Keratinocyte (primary cell): ENCODE results near the gene CDC34. TPM values are rescaled to one million over a fixed set of nuclear protein-coding genes. Genes with fewer than 3 reads are reported as not detected.
A peak's percentile ranks its signal among the peaks of the same experiment; 100 is the strongest.

Source experiments
- DNase-seq: peaks from one replicate; pipeline ENCODE4 v3.0.0-alpha.2; 2011; ENCODE audit warnings: low read depth, missing footprints, low spot score
- FAIRE-seq: peaks from 2 replicates; lab custom pipeline; 2011; peaks lifted over from hg19 to GRCh38; lab: Jason Lieb, UNC
- H2AFZ ChIP-seq: 2 replicates; pipeline ENCODE4 v1.6.0; 2012; ENCODE audit warnings: low read length, control low read depth, inconsistent platforms; ENCODE audit not compliant: control insufficient read depth
- H3K27ac ChIP-seq: 2 replicates; pipeline ENCODE4 v1.5.1; 2011; ENCODE audit warnings: low read length; ENCODE audit not compliant: control insufficient read depth, insufficient read depth
- H3K27me3 ChIP-seq: 3 replicates; pipeline ENCODE4 v1.6.0; 2011; ENCODE audit warnings: low read length; ENCODE audit not compliant: control insufficient read depth, insufficient read depth; ENCODE audit errors: extremely low read depth
- H3K36me3 ChIP-seq, 2 experiments: 2 replicates in 1 of 2; 3 replicates in 1 of 2; pipeline ENCODE4 v1.5.1; 2011; ENCODE audit warnings: low read length in 2 of 2, mild to moderate bottlenecking in 1 of 2; ENCODE audit not compliant: control insufficient read depth in 2 of 2, insufficient read depth in 2 of 2; ENCODE audit errors: extremely low read depth in 1 of 2
- H3K4me1 ChIP-seq: 3 replicates; pipeline ENCODE4 v1.5.1; 2011; ENCODE audit warnings: low read length; ENCODE audit not compliant: control insufficient read depth, insufficient read depth; ENCODE audit errors: extremely low read depth
- H3K4me2 ChIP-seq: 3 replicates; pipeline ENCODE4 v1.6.0; 2011; ENCODE audit warnings: low read depth, low read length; ENCODE audit not compliant: control insufficient read depth, insufficient read depth; ENCODE audit errors: extremely low read depth
- H3K4me3 ChIP-seq, 3 experiments: fragments of 200-600 bp in 1 of 3; sonication (generic) in 1 of 3; 2 replicates in 2 of 3; 3 replicates in 1 of 3; pipeline ENCODE4 v1.5.1; 2011 to 2016; ENCODE audit warnings: low read length in 3 of 3, mild to moderate bottlenecking in 3 of 3, control low read depth in 2 of 3, inconsistent platforms in 1 of 3, low read depth in 1 of 3, mixed read lengths in 1 of 3, mixed run types in 1 of 3, moderate library complexity in 1 of 3; ENCODE audit not compliant: control insufficient read depth in 2 of 3, insufficient read depth in 2 of 3; ENCODE audit errors: extremely low read depth in 1 of 3
- H3K79me2 ChIP-seq: 2 replicates; pipeline ENCODE4 v1.6.0; 2012; ENCODE audit warnings: low read length; ENCODE audit not compliant: control insufficient read depth, insufficient read depth
- H3K9ac ChIP-seq: 3 replicates; pipeline ENCODE4 v1.6.0; 2011; ENCODE audit warnings: low read length; ENCODE audit not compliant: control insufficient read depth, insufficient read depth; ENCODE audit errors: extremely low read depth
- H3K9me1 ChIP-seq: 3 replicates; pipeline ENCODE4 v1.6.0; 2011; ENCODE audit warnings: low read length; ENCODE audit not compliant: control insufficient read depth, insufficient read depth; ENCODE audit errors: extremely low read depth
- H3K9me3 ChIP-seq: 2 replicates; pipeline ENCODE4 v1.5.1; 2012; ENCODE audit warnings: low read depth, low read length; ENCODE audit not compliant: control insufficient read depth
- H4K20me1 ChIP-seq: 3 replicates; pipeline ENCODE4 v1.6.0; 2011; ENCODE audit warnings: low read length; ENCODE audit not compliant: control insufficient read depth, insufficient read depth; ENCODE audit errors: extremely low read depth
- EZH2 ChIP-seq: IDR thresholded peaks from one replicate; pipeline ENCODE4 v1.6.1; 2012; ENCODE audit warnings: inconsistent platforms, mild to moderate bottlenecking, low read length, moderate library complexity
- dilution Hi-C: fragments of 300-500 bp; cut with MboI; formaldehyde crosslinking; loops from one replicate; pipeline ENCODE4 v1.7.0; 2020; ENCODE audit warnings: low sequenced_read_pairs; ENCODE audit not compliant: extremely low pct_ligation_motif_present
- polyA plus RNA-seq, 5 experiments: library from polyadenylated mRNA; depleted of rRNA in 3 of 5; stranded (reverse) in 3 of 5; stranded (forward) in 1 of 5; unstranded in 1 of 5; fragments of >200 nt; gene quantifications; 1 replicate in 1 of 5; 2 replicates in 3 of 5; 3 replicates in 1 of 5; pipeline versions ENCODE4 v1.2.1 to v1.2.3, GENCODE V29; 2011 to 2012; ENCODE audit warnings: missing spikeins in 2 of 5, low read depth in 1 of 5, low replicate concordance in 1 of 5
- TF ChIP-seq, protein P1 (sequence below), 3 experiments: IDR thresholded peaks in 1 of 3; conservative IDR thresholded peaks in 1 of 3; optimal IDR thresholded peaks in 1 of 3; 2 replicates in 2 of 3; 3 replicates in 1 of 3; pipeline versions ENCODE3 to v1.5.1; 2011; ENCODE audit warnings: low read length in 3 of 3, mild to moderate bottlenecking in 3 of 3, moderate library complexity in 2 of 3, control low read depth in 1 of 3, inconsistent platforms in 1 of 3; ENCODE audit not compliant: insufficient read depth in 2 of 3; ENCODE audit errors: extremely low read depth in 1 of 3

The CDC34 gene
- polyA plus RNA-seq, 1 donor (not counting 4 experiments of a cell fraction or from before 2014, with no cell fraction given), result 47.5 TPM

DNA sequence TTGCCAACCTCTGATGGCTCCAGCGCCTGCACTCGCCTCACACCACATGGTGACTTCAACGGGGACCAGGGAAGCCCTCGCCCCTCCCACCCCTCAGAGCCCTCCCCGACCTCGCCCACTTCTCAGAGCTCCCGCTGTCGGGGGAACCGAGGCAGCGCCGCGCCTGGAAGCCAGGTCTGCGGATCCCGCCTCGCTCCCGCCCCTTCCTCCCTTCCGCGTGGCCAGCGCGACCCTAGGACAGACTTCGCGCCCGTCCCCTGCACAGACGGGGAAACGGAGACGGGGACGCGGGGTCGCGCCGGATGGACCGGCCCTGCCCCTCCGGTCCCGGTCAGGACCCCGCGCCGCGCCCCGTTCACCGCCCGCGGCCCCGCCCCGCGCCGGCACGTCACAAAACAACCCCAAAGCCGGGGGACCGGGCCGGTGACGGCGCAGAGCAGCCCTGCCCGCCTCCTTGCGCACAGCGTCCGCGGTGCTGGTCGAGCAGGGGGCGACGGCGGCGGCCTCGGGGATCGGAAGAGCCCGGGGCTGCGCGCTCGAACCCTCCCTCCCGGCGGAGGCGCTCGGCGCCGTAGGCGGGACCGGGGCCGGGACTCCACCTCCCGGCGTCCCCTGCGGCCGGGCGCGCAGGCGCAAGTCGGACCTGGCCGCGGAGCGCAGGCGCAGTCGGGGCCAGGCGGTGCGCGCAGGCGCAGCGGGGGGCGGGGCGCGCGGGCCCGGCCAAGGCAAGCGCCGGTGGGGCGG lies 379 bp upstream of the CDC34 start:
- Histone ChIP-seq H4K20me1 (peaks cover 22% of the 10 kb centered on the region), H3K9me3 (no peaks in the 10 kb centered on the region), H3K4me3 (peak overlapping the region; percentile 67 to 83 (median 76)), H3K27ac (peak overlapping the region; percentile 64), H3K9ac (peak overlapping the region; percentile 83), H3K79me2 (peaks cover 44% of the 10 kb centered on the region), H3K4me2 (peak overlapping the region; percentile 80), H3K36me3 (peaks cover 4 to 12% of the 10 kb centered on the region in 2 experiments), H3K9me1 (peaks cover 4% of the 10 kb centered on the region), H3K4me1 (peaks cover 13% of the 10 kb centered on the region), H3K27me3 (no peaks in the 10 kb centered on the region), H2AFZ (peak overlapping the region; percentile 92)
- dilution Hi-C loops, result no loop called here
- DNase-seq (no peak), FAIRE-seq (no peak)
- TF ChIP-seq EZH2, result no peak
- TF ChIP-seq, protein P1, sequence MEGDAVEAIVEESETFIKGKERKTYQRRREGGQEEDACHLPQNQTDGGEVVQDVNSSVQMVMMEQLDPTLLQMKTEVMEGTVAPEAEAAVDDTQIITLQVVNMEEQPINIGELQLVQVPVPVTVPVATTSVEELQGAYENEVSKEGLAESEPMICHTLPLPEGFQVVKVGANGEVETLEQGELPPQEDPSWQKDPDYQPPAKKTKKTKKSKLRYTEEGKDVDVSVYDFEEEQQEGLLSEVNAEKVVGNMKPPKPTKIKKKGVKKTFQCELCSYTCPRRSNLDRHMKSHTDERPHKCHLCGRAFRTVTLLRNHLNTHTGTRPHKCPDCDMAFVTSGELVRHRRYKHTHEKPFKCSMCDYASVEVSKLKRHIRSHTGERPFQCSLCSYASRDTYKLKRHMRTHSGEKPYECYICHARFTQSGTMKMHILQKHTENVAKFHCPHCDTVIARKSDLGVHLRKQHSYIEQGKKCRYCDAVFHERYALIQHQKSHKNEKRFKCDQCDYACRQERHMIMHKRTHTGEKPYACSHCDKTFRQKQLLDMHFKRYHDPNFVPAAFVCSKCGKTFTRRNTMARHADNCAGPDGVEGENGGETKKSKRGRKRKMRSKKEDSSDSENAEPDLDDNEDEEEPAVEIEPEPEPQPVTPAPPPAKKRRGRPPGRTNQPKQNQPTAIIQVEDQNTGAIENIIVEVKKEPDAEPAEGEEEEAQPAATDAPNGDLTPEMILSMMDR (optimal IDR thresholded peaks at IDR 0.05 in 1 of 3, IDR thresholded peaks at IDR 0.05 in 1 of 3, conservative IDR thresholded peaks at IDR 0.05 in 1 of 3; ENCODE audit: extremely low read depth in 1 of 3, insufficient read depth in 2 of 3, low read length in 3 of 3), result peak in 2 of 3 experiments; percentile 7 to 28

DNA sequence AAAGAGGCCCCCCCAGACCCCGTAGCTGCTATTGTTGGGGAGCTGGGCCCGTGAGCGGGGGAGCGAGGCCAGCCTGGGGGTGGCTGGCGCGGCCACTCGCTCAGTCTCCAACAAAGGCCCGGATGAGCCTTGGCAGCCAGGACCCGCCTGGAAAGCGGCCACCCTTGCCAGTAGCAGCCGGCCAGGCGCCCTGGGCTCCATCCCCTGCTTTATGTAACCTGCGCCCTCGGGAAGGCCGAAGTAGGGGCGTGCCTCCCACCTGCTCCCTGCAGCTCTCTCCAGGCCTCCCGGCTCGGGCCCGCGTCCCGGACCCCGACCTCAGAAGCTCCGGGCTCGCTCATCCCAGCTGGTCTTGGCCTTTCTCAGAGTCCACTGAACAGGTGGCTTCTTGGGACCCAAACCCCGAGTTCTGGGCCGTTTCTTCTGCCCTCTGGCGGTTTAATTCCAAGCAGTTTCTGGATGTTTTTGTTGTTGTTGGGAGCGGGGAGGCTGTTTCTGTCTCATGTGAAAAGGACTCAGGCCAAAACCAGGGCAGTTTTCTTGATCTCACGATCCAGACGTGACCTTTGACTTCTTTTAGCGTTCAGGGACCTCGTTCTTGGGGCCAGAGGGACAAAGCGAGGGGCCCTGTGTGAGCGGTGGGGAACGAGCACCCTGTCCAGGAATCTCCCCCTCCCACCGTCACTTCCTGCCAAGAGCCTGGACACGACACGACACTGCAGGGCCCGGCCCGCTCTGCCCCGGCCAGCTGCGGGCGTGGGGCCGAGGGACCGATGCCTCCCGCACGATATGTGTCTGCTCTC lies 1.2 kb downstream of the CDC34 start:
- TF ChIP-seq EZH2, result no peak
- TF ChIP-seq, protein P1 (optimal IDR thresholded peaks at IDR 0.05 in 1 of 3, IDR thresholded peaks at IDR 0.05 in 1 of 3, conservative IDR thresholded peaks at IDR 0.05 in 1 of 3; ENCODE audit: extremely low read depth in 1 of 3, insufficient read depth in 2 of 3, low read length in 3 of 3), result peak; percentile 20 to 45 (median 34)
- Histone ChIP-seq H3K9me1 (peaks cover 4% of the 10 kb centered on the region), H3K9me3 (no peaks in the 10 kb centered on the region), H4K20me1 (peaks cover 22% of the 10 kb centered on the region), H3K36me3 (peaks cover 4 to 14% of the 10 kb centered on the region in 2 experiments), H3K4me1 (peaks cover 13% of the 10 kb centered on the region), H3K4me3 (peak overlapping the region; percentile 78 to 94 (median 83)), H3K27ac (peak overlapping the region; percentile 76), H3K79me2 (peaks cover 45% of the 10 kb centered on the region), H2AFZ (peak overlapping the region; percentile 23), H3K9ac (peak overlapping the region; percentile 83), H3K4me2 (peak overlapping the region; percentile 99), H3K27me3 (no peaks in the 10 kb centered on the region)
- no peak for DNase-seq
- no peak for FAIRE-seq
- dilution Hi-C loops, result no loop called here
